MM.1S (cell line): ENCODE data around the gene RNASEH1.

Experiments
- EZH2 ChIP-seq: fragments of 300-600 bp; sonication (generic); optimal IDR thresholded peaks from 2 replicates; pipeline ENCODE3; 2017; ENCODE audit warnings: low read depth, mild to moderate bottlenecking, antibody characterized with exemption, low read length, mixed read lengths
- TF ChIP-seq, protein P1 (sequence below): fragments of 300-600 bp; sonication (generic); IDR thresholded peaks from 2 replicates; pipeline ENCODE4 v1.5.1; 2016; ENCODE audit warnings: antibody characterized with exemption, low read length, mixed read lengths

GRCh38 chr2:3604207-3604877, 46.2 kb upstream of the RNASEH1 start:
- TF ChIP-seq, protein P1, sequence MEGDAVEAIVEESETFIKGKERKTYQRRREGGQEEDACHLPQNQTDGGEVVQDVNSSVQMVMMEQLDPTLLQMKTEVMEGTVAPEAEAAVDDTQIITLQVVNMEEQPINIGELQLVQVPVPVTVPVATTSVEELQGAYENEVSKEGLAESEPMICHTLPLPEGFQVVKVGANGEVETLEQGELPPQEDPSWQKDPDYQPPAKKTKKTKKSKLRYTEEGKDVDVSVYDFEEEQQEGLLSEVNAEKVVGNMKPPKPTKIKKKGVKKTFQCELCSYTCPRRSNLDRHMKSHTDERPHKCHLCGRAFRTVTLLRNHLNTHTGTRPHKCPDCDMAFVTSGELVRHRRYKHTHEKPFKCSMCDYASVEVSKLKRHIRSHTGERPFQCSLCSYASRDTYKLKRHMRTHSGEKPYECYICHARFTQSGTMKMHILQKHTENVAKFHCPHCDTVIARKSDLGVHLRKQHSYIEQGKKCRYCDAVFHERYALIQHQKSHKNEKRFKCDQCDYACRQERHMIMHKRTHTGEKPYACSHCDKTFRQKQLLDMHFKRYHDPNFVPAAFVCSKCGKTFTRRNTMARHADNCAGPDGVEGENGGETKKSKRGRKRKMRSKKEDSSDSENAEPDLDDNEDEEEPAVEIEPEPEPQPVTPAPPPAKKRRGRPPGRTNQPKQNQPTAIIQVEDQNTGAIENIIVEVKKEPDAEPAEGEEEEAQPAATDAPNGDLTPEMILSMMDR, result no peak
- TF ChIP-seq EZH2, result no peak
